Measurements from ENCODE around the gene POT1. TPM values are rescaled to one million over a fixed set of nuclear protein-coding genes. Genes with fewer than 3 reads are reported as not detected.
"Not testable (repeated sequence)": the region's sequence is repeated elsewhere in the genome, so short reads cannot be mapped to it uniquely, and the experiment has no call there.

The POT1 gene, protein sequence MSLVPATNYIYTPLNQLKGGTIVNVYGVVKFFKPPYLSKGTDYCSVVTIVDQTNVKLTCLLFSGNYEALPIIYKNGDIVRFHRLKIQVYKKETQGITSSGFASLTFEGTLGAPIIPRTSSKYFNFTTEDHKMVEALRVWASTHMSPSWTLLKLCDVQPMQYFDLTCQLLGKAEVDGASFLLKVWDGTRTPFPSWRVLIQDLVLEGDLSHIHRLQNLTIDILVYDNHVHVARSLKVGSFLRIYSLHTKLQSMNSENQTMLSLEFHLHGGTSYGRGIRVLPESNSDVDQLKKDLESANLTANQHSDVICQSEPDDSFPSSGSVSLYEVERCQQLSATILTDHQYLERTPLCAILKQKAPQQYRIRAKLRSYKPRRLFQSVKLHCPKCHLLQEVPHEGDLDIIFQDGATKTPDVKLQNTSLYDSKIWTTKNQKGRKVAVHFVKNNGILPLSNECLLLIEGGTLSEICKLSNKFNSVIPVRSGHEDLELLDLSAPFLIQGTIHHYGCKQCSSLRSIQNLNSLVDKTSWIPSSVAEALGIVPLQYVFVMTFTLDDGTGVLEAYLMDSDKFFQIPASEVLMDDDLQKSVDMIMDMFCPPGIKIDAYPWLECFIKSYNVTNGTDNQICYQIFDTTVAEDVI
- total RNA-seq (2014; rRNA removed; shearing (Covaris generic)), result 55.0 and 70.6 TPM in 2 replicates
- 22.4 and 36.4 TPM in 2 replicates for polyA plus RNA-seq (2015; cell fraction: cytosol; rRNA removed)
- polyA plus RNA-seq (2015; cell fraction: nucleus; rRNA removed), result 91.4 and 127 TPM in 2 replicates

DNA sequence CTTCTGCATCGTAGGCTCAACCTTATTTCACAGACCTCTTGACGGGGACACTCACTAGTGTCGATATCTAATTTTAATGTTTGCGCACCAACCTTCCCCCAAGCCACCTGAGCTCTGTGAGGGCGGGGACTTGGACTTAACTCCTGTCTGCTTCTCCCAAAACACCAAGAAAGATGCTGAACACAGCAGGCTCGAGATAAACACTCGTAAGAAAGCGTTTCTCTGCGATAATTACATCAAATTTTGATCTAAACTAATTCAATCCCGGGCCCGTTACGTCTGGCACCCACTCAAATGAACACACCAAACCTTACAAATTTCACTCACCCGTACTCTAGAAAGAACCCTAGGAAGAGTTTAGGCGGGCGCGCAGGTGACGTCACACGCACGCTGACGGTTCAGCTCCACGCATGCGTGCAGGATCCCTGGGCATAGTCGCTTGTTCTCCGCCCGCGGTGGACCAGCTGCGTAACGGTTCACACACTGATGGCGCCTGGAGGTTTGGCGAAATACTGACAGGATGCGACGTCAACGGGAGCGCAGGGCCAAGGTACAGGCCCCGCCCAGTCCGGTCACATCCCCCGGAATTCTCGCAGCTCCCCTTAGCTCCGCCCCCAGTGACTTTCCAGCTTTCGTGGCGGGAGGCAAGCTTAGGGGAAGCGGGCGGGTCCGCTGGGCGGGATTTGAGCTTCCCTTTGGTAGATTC lies at the start of gene POT1:
TSS of gene POT1 (minus strand) at position 359 of the 706 bp plus-strand sequence. CDS start 32,652 bp downstream, outside the sequence.
- in situ Hi-C loops (cut with HindIII; ENCODE audit: low pct_unique_long_range_greater_than_20kb, low sequenced_read_pairs), result no loop called here

GRCh38 chr7:124975131-124975530 lies 45.5 kb upstream of the POT1 start:
- in situ Hi-C loops (cut with HindIII; ENCODE audit: low pct_unique_long_range_greater_than_20kb, low sequenced_read_pairs); DNase-seq (ENCODE audit: low read depth, low spot score): not testable (repeated sequence)

More for the DNA sequence above, at the start of gene POT1:
- DNase-seq (ENCODE audit: low read depth, low spot score), result peak; percentile 100

DNA sequence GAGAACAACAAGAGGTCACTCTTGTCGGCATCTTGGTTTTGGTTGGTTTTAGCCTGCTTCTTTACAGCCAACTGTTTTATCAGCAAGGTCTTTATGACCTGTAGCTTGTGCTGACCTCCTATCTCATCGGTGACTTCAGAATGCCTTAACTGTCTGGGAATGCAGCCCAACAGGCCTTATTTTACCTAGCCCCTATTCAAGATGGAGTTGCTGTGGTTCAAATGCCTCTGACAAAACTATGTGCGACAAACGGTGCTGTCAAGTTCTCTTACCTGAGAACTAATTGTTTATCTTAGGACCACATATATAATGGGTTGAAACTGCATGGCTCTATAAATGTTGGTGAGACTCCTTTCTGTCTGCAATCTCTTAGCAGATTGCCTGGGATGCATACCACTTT lies 35.9 kb upstream of the POT1 start:
- in situ Hi-C loops (cut with HindIII; ENCODE audit: low pct_unique_long_range_greater_than_20kb, low sequenced_read_pairs), result no loop called here
- no peak for DNase-seq (ENCODE audit: low read depth, low spot score)

- in situ Hi-C loops (cut with HindIII; ENCODE audit: low pct_unique_long_range_greater_than_20kb, low sequenced_read_pairs), result no loop called here
- DNase-seq (ENCODE audit: low read depth, low spot score), result peak; percentile 71
Measured at GRCh38 chr7:124959676-124960075, 30.1 kb upstream of the POT1 start.

GRCh38 chr7:124957952-124958351 lies 28.3 kb upstream of the POT1 start:
- in situ Hi-C loops (cut with HindIII; ENCODE audit: low pct_unique_long_range_greater_than_20kb, low sequenced_read_pairs); DNase-seq (ENCODE audit: low read depth, low spot score): not testable (repeated sequence)

DNA sequence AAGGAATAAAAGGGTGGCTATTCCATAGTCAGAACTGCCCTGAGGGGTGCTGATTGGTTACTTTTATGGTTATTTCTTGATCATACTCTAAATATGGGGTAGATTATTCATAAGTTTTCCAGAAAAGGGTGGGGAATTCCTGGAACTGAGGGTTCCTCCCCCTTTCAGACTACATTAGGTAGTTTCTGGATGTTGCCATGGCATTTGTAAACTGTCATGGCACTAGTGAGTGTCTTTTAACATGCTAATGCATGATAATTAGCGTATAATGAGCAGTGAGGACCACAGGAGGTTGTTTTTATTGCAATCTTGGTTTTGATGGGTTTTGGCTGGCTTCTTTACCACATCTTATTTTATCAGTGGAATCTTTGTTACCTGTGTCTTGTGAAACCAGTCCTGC lies 26.5 kb upstream of the POT1 start:
- DNase-seq (ENCODE audit: low read depth, low spot score), result no peak
- in situ Hi-C loops (cut with HindIII; ENCODE audit: low pct_unique_long_range_greater_than_20kb, low sequenced_read_pairs), result no loop called here

GRCh38 chr7:124954790-124955189 lies 25.2 kb upstream of the POT1 start:
- no peak for DNase-seq (ENCODE audit: low read depth, low spot score)
- in situ Hi-C loops (cut with HindIII; ENCODE audit: low pct_unique_long_range_greater_than_20kb, low sequenced_read_pairs), result no loop called here

DNA sequence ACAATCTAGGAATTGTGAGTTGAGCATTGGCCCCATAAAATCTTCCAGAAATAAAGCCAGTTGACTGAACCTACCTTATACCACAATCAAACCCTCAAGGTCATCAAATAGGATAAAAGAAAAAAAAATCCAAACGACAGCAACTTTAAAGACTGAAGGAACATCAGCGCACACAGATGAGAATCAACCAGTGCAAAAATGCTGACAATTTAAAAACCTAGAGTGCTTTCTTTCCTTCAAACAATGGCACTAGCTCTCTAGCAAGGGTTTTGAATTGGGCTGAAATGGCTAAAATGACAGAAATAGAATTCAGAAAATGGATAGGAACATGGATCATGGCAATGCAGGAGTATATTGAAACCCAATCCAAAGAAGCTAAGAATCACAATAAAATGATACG lies 16.1 kb upstream of the POT1 start:
- no peak for DNase-seq (ENCODE audit: low read depth, low spot score)
- in situ Hi-C loops (cut with HindIII; ENCODE audit: low pct_unique_long_range_greater_than_20kb, low sequenced_read_pairs), result no loop called here

DNA sequence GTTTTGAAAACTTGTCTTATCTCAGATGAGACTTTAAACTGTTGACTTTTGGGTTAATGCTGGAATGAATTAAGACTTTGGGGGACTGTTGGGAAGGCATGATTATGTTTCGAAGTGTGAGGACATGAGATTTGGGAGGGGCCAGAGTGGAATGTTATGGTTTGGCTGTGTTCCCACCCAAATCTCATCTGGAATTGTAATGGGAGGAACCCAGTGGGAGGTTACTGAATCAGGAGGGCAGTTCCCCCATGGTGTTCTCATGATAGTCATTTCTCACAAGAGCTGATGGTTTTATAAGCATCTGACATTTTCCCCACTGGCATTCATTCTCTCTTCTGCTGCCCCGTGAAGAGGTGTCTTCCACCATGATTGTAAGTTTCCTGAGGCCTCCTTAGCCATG lies 13.8 kb upstream of the POT1 start:
- in situ Hi-C loops (cut with HindIII; ENCODE audit: low pct_unique_long_range_greater_than_20kb, low sequenced_read_pairs), result no loop called here
- no peak for DNase-seq (ENCODE audit: low read depth, low spot score)

GRCh38 chr7:124942399-124942798 lies 12.8 kb upstream of the POT1 start:
- no peak for DNase-seq (ENCODE audit: low read depth, low spot score)
- in situ Hi-C loops (cut with HindIII; ENCODE audit: low pct_unique_long_range_greater_than_20kb, low sequenced_read_pairs), result no loop called here

GRCh38 chr7:124940306-124940705 lies 10.7 kb upstream of the POT1 start:
- no peak for DNase-seq (ENCODE audit: low read depth, low spot score)
- in situ Hi-C loops (cut with HindIII; ENCODE audit: low pct_unique_long_range_greater_than_20kb, low sequenced_read_pairs), result no loop called here

GRCh38 chr7:124938128-124938527 lies 8.5 kb upstream of the POT1 start:
- DNase-seq (ENCODE audit: low read depth, low spot score), result no peak
- in situ Hi-C loops (cut with HindIII; ENCODE audit: low pct_unique_long_range_greater_than_20kb, low sequenced_read_pairs), result no loop called here

DNA sequence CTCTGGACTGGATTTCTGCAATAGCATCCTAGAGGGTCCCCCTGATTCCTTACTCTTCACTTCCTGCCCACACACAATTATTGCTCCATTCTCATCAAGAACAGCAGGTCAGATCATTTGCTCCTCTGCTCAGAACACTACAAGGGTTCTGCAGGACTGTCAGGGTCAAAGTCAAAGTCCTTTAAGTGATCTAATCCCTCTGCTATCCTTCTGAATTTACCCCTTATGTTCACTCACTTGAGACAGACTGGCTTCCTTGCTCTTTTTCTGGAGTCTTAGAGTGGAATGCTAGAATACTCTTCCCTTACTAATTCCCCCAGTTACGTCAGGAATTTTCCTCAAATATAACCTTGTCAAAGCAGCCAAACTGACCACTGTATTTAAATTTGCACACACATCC lies 7.5 kb upstream of the POT1 start:
- no peak for DNase-seq (ENCODE audit: low read depth, low spot score)
- in situ Hi-C loops (cut with HindIII; ENCODE audit: low pct_unique_long_range_greater_than_20kb, low sequenced_read_pairs), result no loop called here

DNA sequence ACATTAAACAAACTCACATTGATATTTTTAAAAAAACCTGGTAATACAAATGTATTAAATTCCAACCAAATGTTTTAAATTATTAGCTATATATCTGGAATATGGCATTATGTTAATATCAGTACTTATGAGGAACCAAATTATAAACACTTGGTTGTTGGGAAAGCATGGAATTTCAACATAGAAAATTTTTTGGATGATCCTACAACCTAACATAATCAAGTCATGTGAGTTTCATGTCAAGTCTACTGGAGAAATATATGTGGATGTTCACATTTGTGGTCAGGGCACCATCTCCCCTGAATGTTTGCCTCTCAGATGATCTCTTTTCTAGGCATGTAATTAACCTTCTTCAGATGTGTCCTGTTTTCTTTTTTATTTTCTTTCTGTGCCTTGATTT lies 5.2 kb upstream of the POT1 start:
- DNase-seq (ENCODE audit: low read depth, low spot score), result no peak
- in situ Hi-C loops (cut with HindIII; ENCODE audit: low pct_unique_long_range_greater_than_20kb, low sequenced_read_pairs), result no loop called here

GRCh38 chr7:124930655-124931597 lies 1.3 kb upstream of the POT1 start:
- in situ Hi-C loops (cut with HindIII; ENCODE audit: low pct_unique_long_range_greater_than_20kb, low sequenced_read_pairs), result no loop called here
- DNase-seq (ENCODE audit: low read depth, low spot score), result no peak

- in situ Hi-C loops (cut with HindIII; ENCODE audit: low pct_unique_long_range_greater_than_20kb, low sequenced_read_pairs), result no loop called here
- no peak for DNase-seq (ENCODE audit: low read depth, low spot score)
Measured at GRCh38 chr7:124930173-124930623, 573 bp upstream of the POT1 start.

GRCh38 chr7:124924906-124925305 lies 4.7 kb downstream of the POT1 start:
- in situ Hi-C loops (cut with HindIII; ENCODE audit: low pct_unique_long_range_greater_than_20kb, low sequenced_read_pairs), result no loop called here
- no peak for DNase-seq (ENCODE audit: low read depth, low spot score)
